Keratinocyte (primary cell): ENCODE measurements around the gene TMEM237. TPM values are rescaled to one million over a fixed set of nuclear protein-coding genes. Genes with fewer than 3 reads are reported as not detected.
A peak's percentile ranks its signal among the peaks of the same experiment; 100 is the strongest.

Experiments used
- DNase-seq: peaks from one replicate; pipeline ENCODE4 v3.0.0-alpha.2; 2011; ENCODE audit warnings: low read depth, missing footprints, low spot score
- FAIRE-seq: peaks from 2 replicates; lab custom pipeline; 2011; peaks lifted over from hg19 to GRCh38; lab: Jason Lieb, UNC
- H2AFZ ChIP-seq: 2 replicates; pipeline ENCODE4 v1.6.0; 2012; ENCODE audit warnings: low read length, control low read depth, inconsistent platforms; ENCODE audit not compliant: control insufficient read depth
- H3K27ac ChIP-seq: 2 replicates; pipeline ENCODE4 v1.5.1; 2011; ENCODE audit warnings: low read length; ENCODE audit not compliant: control insufficient read depth, insufficient read depth
- H3K27me3 ChIP-seq: 3 replicates; pipeline ENCODE4 v1.6.0; 2011; ENCODE audit warnings: low read length; ENCODE audit not compliant: control insufficient read depth, insufficient read depth; ENCODE audit errors: extremely low read depth
- H3K36me3 ChIP-seq, 2 experiments: 2 replicates in 1 of 2; 3 replicates in 1 of 2; pipeline ENCODE4 v1.5.1; 2011; ENCODE audit warnings: low read length in 2 of 2, mild to moderate bottlenecking in 1 of 2; ENCODE audit not compliant: control insufficient read depth in 2 of 2, insufficient read depth in 2 of 2; ENCODE audit errors: extremely low read depth in 1 of 2
- H3K4me1 ChIP-seq: 3 replicates; pipeline ENCODE4 v1.5.1; 2011; ENCODE audit warnings: low read length; ENCODE audit not compliant: control insufficient read depth, insufficient read depth; ENCODE audit errors: extremely low read depth
- H3K4me2 ChIP-seq: 3 replicates; pipeline ENCODE4 v1.6.0; 2011; ENCODE audit warnings: low read depth, low read length; ENCODE audit not compliant: control insufficient read depth, insufficient read depth; ENCODE audit errors: extremely low read depth
- H3K4me3 ChIP-seq, 3 experiments: fragments of 200-600 bp in 1 of 3; sonication (generic) in 1 of 3; 2 replicates in 2 of 3; 3 replicates in 1 of 3; pipeline ENCODE4 v1.5.1; 2011 to 2016; ENCODE audit warnings: low read length in 3 of 3, mild to moderate bottlenecking in 3 of 3, control low read depth in 2 of 3, inconsistent platforms in 1 of 3, low read depth in 1 of 3, mixed read lengths in 1 of 3, mixed run types in 1 of 3, moderate library complexity in 1 of 3; ENCODE audit not compliant: control insufficient read depth in 2 of 3, insufficient read depth in 2 of 3; ENCODE audit errors: extremely low read depth in 1 of 3
- H3K79me2 ChIP-seq: 2 replicates; pipeline ENCODE4 v1.6.0; 2012; ENCODE audit warnings: low read length; ENCODE audit not compliant: control insufficient read depth, insufficient read depth
- H3K9ac ChIP-seq: 3 replicates; pipeline ENCODE4 v1.6.0; 2011; ENCODE audit warnings: low read length; ENCODE audit not compliant: control insufficient read depth, insufficient read depth; ENCODE audit errors: extremely low read depth
- H3K9me1 ChIP-seq: 3 replicates; pipeline ENCODE4 v1.6.0; 2011; ENCODE audit warnings: low read length; ENCODE audit not compliant: control insufficient read depth, insufficient read depth; ENCODE audit errors: extremely low read depth
- H3K9me3 ChIP-seq: 2 replicates; pipeline ENCODE4 v1.5.1; 2012; ENCODE audit warnings: low read depth, low read length; ENCODE audit not compliant: control insufficient read depth
- H4K20me1 ChIP-seq: 3 replicates; pipeline ENCODE4 v1.6.0; 2011; ENCODE audit warnings: low read length; ENCODE audit not compliant: control insufficient read depth, insufficient read depth; ENCODE audit errors: extremely low read depth
- EZH2 ChIP-seq: IDR thresholded peaks from one replicate; pipeline ENCODE4 v1.6.1; 2012; ENCODE audit warnings: inconsistent platforms, mild to moderate bottlenecking, low read length, moderate library complexity
- dilution Hi-C: fragments of 300-500 bp; cut with MboI; formaldehyde crosslinking; loops from one replicate; pipeline ENCODE4 v1.7.0; 2020; ENCODE audit warnings: low sequenced_read_pairs; ENCODE audit not compliant: extremely low pct_ligation_motif_present
- polyA plus RNA-seq, 5 experiments: library from polyadenylated mRNA; depleted of rRNA in 3 of 5; stranded (reverse) in 3 of 5; stranded (forward) in 1 of 5; unstranded in 1 of 5; fragments of >200 nt; gene quantifications; 1 replicate in 1 of 5; 2 replicates in 3 of 5; 3 replicates in 1 of 5; pipeline versions ENCODE4 v1.2.1 to v1.2.3, GENCODE V29; 2011 to 2012; ENCODE audit warnings: missing spikeins in 2 of 5, low read depth in 1 of 5, low replicate concordance in 1 of 5
- TF ChIP-seq, protein P1 (sequence below), 3 experiments: IDR thresholded peaks in 1 of 3; conservative IDR thresholded peaks in 1 of 3; optimal IDR thresholded peaks in 1 of 3; 2 replicates in 2 of 3; 3 replicates in 1 of 3; pipeline versions ENCODE3 to v1.5.1; 2011; ENCODE audit warnings: low read length in 3 of 3, mild to moderate bottlenecking in 3 of 3, moderate library complexity in 2 of 3, control low read depth in 1 of 3, inconsistent platforms in 1 of 3; ENCODE audit not compliant: insufficient read depth in 2 of 3; ENCODE audit errors: extremely low read depth in 1 of 3

The TMEM237 gene
- polyA plus RNA-seq, 1 donor (not counting 4 experiments of a cell fraction or from before 2014, with no cell fraction given), result 49.6 TPM

GRCh38 chr2:201647431-201647830, 4.1 kb upstream of the TMEM237 start:
- H2AFZ ChIP-seq, result no peak overlapping the region
- TF ChIP-seq, protein P1, sequence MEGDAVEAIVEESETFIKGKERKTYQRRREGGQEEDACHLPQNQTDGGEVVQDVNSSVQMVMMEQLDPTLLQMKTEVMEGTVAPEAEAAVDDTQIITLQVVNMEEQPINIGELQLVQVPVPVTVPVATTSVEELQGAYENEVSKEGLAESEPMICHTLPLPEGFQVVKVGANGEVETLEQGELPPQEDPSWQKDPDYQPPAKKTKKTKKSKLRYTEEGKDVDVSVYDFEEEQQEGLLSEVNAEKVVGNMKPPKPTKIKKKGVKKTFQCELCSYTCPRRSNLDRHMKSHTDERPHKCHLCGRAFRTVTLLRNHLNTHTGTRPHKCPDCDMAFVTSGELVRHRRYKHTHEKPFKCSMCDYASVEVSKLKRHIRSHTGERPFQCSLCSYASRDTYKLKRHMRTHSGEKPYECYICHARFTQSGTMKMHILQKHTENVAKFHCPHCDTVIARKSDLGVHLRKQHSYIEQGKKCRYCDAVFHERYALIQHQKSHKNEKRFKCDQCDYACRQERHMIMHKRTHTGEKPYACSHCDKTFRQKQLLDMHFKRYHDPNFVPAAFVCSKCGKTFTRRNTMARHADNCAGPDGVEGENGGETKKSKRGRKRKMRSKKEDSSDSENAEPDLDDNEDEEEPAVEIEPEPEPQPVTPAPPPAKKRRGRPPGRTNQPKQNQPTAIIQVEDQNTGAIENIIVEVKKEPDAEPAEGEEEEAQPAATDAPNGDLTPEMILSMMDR (optimal IDR thresholded peaks at IDR 0.05 in 1 of 3, IDR thresholded peaks at IDR 0.05 in 1 of 3, conservative IDR thresholded peaks at IDR 0.05 in 1 of 3; ENCODE audit: extremely low read depth in 1 of 3, insufficient read depth in 2 of 3, low read length in 3 of 3), result no peak
- TF ChIP-seq EZH2, result no peak
- H3K9ac ChIP-seq, result no peak overlapping the region
- H3K4me2 ChIP-seq, result no peak overlapping the region
- H3K79me2 ChIP-seq, result peaks cover under 1% of the 10 kb centered on the region
- H3K36me3 ChIP-seq, result no peaks in the 10 kb centered on the region
- H3K4me3 ChIP-seq, result no peak overlapping the region
- FAIRE-seq (no peak), DNase-seq (no peak)
- dilution Hi-C loops, result no loop called here
- no peaks in the 10 kb centered on the region for H3K9me1 ChIP-seq
- H4K20me1 ChIP-seq, result no peaks in the 10 kb centered on the region
- no peaks in the 10 kb centered on the region for H3K9me3 ChIP-seq
- peaks cover 12% of the 10 kb centered on the region for H3K4me1 ChIP-seq
- no peak overlapping the region for H3K27ac ChIP-seq
- H3K27me3 ChIP-seq, result no peaks in the 10 kb centered on the region

- DNase-seq, result no peak
- peak; percentile 66 for FAIRE-seq
- no peaks in the 10 kb centered on the region for H4K20me1 ChIP-seq
- no peaks in the 10 kb centered on the region for H3K9me3 ChIP-seq
- peaks cover 17% of the 10 kb centered on the region for H3K4me1 ChIP-seq
- dilution Hi-C loops, result no loop called here
- H3K79me2 ChIP-seq, result peaks cover 13% of the 10 kb centered on the region
- H3K36me3 ChIP-seq, result no peaks in the 10 kb centered on the region
- peak overlapping the region; percentile 59 to 97 (median 93) for H3K4me3 ChIP-seq
- TF ChIP-seq, protein P1 (optimal IDR thresholded peaks at IDR 0.05 in 1 of 3, IDR thresholded peaks at IDR 0.05 in 1 of 3, conservative IDR thresholded peaks at IDR 0.05 in 1 of 3; ENCODE audit: extremely low read depth in 1 of 3, insufficient read depth in 2 of 3, low read length in 3 of 3), result no peak
- peak overlapping the region; percentile 96 for H3K9ac ChIP-seq
- peak overlapping the region; percentile 92 for H2AFZ ChIP-seq
- H3K4me2 ChIP-seq, result peak overlapping the region; percentile 68
- H3K27ac ChIP-seq, result peak overlapping the region; percentile 96
- no peaks in the 10 kb centered on the region for H3K9me1 ChIP-seq
- H3K27me3 ChIP-seq, result no peaks in the 10 kb centered on the region
These were observed 698 bp upstream of the TMEM237 start for GRCh38 chr2:201644001-201644400.
